ENCODE measurements around the gene MZF1.

- TF ChIP-seq CTCF (IDR thresholded peaks at IDR 0.05; ENCODE audit: insufficient read depth, low read depth, low read length) (no peak), EZH2 (IDR thresholded peaks at IDR 0.05; ENCODE audit: insufficient read depth, low read length) (no peak)
Measured at GRCh38 chr19:58518256-58519086, 54.7 kb downstream of the MZF1 start.
